K562 (cell line): Measurements from ENCODE around the gene FAF2. TPM values are rescaled to one million over a fixed set of nuclear protein-coding genes. Genes with fewer than 3 reads are reported as not detected.

Source experiments
- CREB1 ChIP-seq, 2 experiments: sonication (generic) in 1 of 2; formaldehyde crosslinking in 1 of 2; IDR thresholded peaks; 2 replicates each; pipeline versions ENCODE4 v1.6.1 to v1.8.0; 2012 to 2022; ENCODE audit warnings: inconsistent platforms in 1 of 2, mild to moderate bottlenecking in 1 of 2, missing genetic modification reagents in 1 of 2, moderate library complexity in 1 of 2
- ELF1 ChIP-seq: fragments of 200-800 bp; sonication (Bioruptor generic); IDR thresholded peaks from 2 replicates; pipeline ENCODE4 v1.6.1; 2016; ENCODE audit warnings: missing genetic modification characterization, missing compliant biosample characterization
- FUS ChIP-seq: fragments of 200-400 bp; formaldehyde crosslinking; optimal IDR thresholded peaks from 2 replicates; pipeline ENCODE3; 2017; ENCODE audit warnings: low read depth, low read length
- GTF2F1 ChIP-seq: IDR thresholded peaks from 2 replicates; pipeline ENCODE4 v1.6.1; 2011; ENCODE audit warnings: low read depth, low read length, improper control_type of control experiment
- KDM5B ChIP-seq: fragments of 200-600 bp; sonication (generic); IDR thresholded peaks from 2 replicates; pipeline ENCODE4 v1.6.1; 2012; ENCODE audit warnings: low read depth, mild to moderate bottlenecking, moderate library complexity, low read length, control low read depth, inconsistent platforms; ENCODE audit not compliant: insufficient replicate concordance
- KLF1 ChIP-seq: fragments of 450-650 bp; IDR thresholded peaks from 2 replicates; pipeline ENCODE4 v1.6.1; 2016; ENCODE audit warnings: missing genetic modification characterization, missing compliant biosample characterization
- MIER1 ChIP-seq: fragments of 450-650 bp; IDR thresholded peaks from 2 replicates; pipeline ENCODE4 v1.6.1; 2016; ENCODE audit warnings: antibody characterized with exemption, mild to moderate bottlenecking, low read depth
- MXD1 ChIP-seq: fragments of 250-450 bp; sonication (Bioruptor Pico); IDR thresholded peaks from 2 replicates; pipeline ENCODE4 v1.8.0; 2021; ENCODE audit warnings: borderline replicate concordance, mild to moderate bottlenecking, moderate library complexity; ENCODE audit not compliant: poor library complexity, severe bottlenecking
- NELFE ChIP-seq: IDR thresholded peaks from 2 replicates; pipeline ENCODE4 v1.6.1; 2011; ENCODE audit warnings: mild to moderate bottlenecking; ENCODE audit not compliant: insufficient read depth, insufficient read length
- NUFIP1 ChIP-seq: fragments of 450-650 bp; IDR thresholded peaks from 2 replicates; pipeline ENCODE4 v1.6.1; 2018; ENCODE audit not compliant: partially characterized antibody
- PHB2 ChIP-seq: fragments of 450-650 bp; IDR thresholded peaks from 2 replicates; pipeline ENCODE4 v1.6.1; 2017; ENCODE audit warnings: low read depth
- TEAD2 ChIP-seq: fragments of 450-650 bp; IDR thresholded peaks from 2 replicates; pipeline ENCODE4 v1.6.1; 2016; ENCODE audit warnings: missing genetic modification characterization, control low read depth, missing compliant biosample characterization
- THRA ChIP-seq: fragments of 450-650 bp; IDR thresholded peaks from 2 replicates; pipeline ENCODE4 v1.6.1; 2017; ENCODE audit warnings: mild to moderate bottlenecking, moderate library complexity
- ZNF217 ChIP-seq: sonication (generic); formaldehyde crosslinking; IDR thresholded peaks from 2 replicates; pipeline ENCODE4 v1.8.0; 2022; ENCODE audit warnings: mild to moderate bottlenecking, missing genetic modification reagents
- ZNF280A ChIP-seq: fragments of 450-650 bp; IDR thresholded peaks from 2 replicates; pipeline ENCODE4 v1.6.1; 2018; ENCODE audit warnings: mild to moderate bottlenecking, low read depth; ENCODE audit not compliant: partially characterized antibody
- ZNF398 ChIP-seq: fragments of 250-450 bp; sonication (Bioruptor Pico); IDR thresholded peaks from 2 replicates; pipeline ENCODE4 v1.8.0; 2021; ENCODE audit warnings: moderate library complexity, mild to moderate bottlenecking, inconsistent platforms
- ZNF707 ChIP-seq: fragments of 250-450 bp; sonication (Bioruptor Pico); conservative IDR thresholded peaks from 2 replicates; pipeline ENCODE4 v1.8.0; 2022; ENCODE audit warnings: inconsistent platforms, mild to moderate bottlenecking, moderate library complexity
- ZNF778 ChIP-seq: fragments of 450-650 bp; formaldehyde crosslinking; IDR thresholded peaks from 2 replicates; pipeline ENCODE4 v1.4.0; 2020; ENCODE audit warnings: mild to moderate bottlenecking, moderate library complexity
- polyA plus RNA-seq, 8 experiments: library from polyadenylated mRNA; depleted of rRNA in 4 of 8; stranded (reverse) in 5 of 8; unstranded in 3 of 8; fragments of >200 nt; fragmentation: Nextera tagmentation in 2 of 8; fragmentation: Illumina TruSeq in 1 of 8; extraction: Ambion mirVana in 2 of 8; extraction: Trizol in 1 of 8; gene quantifications; 2 replicates each; pipeline versions ENCODE4 v1.2.1 to v1.2.3, GENCODE V29; 2011 to 2014; ENCODE audit warnings: inconsistent platforms in 1 of 8, missing spikeins in 1 of 8
- total RNA-seq, 7 experiments: library from RNA; depleted of rRNA in 6 of 7; stranded (reverse); fragments of >200 nt in 6 of 7; fragmentation: Illumina TruSeq in 2 of 7; extraction: Trizol in 2 of 7; gene quantifications; 2 replicates each; pipeline versions ENCODE4 v1.2.1 to v1.2.3, GENCODE V29; 2011 to 2021; ENCODE audit warnings: low replicate concordance in 1 of 7
- TF ChIP-seq, protein P1 (sequence below): fragments of 450-650 bp; formaldehyde crosslinking; IDR thresholded peaks from 2 replicates; pipeline ENCODE4 v1.4.0; 2020; ENCODE audit warnings: mild to moderate bottlenecking, moderate library complexity
- TF ChIP-seq, protein P2 (sequence below): fragments of 200-800 bp; sonication (Bioruptor generic); IDR thresholded peaks from 2 replicates; pipeline ENCODE4 v1.6.1; 2017; ENCODE audit warnings: missing genetic modification characterization, missing compliant biosample characterization

The FAF2 gene
- total and polyA plus RNA-seq, 9 of the 15 experiments (the other 6 are each of a cell fraction or from before 2014, with no cell fraction given), result 25.0 to 44.6 (median 36.1) TPM

- TF ChIP-seq CREB1 (IDR thresholded peaks at IDR 0.05) (peak; percentile 79), CREB1 (CRISPR knock-in tag; IDR thresholded peaks at IDR 0.05) (no peak; the same call in 1 of the 2 replicates), ZNF778 (CRISPR knock-in tag) (no peak), ELF1 (tag) (peak; percentile 81), FUS (no peak), NELFE (no peak), TEAD2 (tag) (no peak), KLF1 (tag) (no peak), MXD1 (CRISPR knock-in tag) (no peak), MIER1 (no peak), PHB2 (no peak), GTF2F1 (no peak), THRA (no peak), ZNF280A (no peak), ZNF217 (no peak), ZNF707 (CRISPR knock-in tag) (no peak), KDM5B (peak; percentile 71), NUFIP1 (no peak), ZNF398 (CRISPR knock-in tag) (no peak)
- TF ChIP-seq, protein P1, sequence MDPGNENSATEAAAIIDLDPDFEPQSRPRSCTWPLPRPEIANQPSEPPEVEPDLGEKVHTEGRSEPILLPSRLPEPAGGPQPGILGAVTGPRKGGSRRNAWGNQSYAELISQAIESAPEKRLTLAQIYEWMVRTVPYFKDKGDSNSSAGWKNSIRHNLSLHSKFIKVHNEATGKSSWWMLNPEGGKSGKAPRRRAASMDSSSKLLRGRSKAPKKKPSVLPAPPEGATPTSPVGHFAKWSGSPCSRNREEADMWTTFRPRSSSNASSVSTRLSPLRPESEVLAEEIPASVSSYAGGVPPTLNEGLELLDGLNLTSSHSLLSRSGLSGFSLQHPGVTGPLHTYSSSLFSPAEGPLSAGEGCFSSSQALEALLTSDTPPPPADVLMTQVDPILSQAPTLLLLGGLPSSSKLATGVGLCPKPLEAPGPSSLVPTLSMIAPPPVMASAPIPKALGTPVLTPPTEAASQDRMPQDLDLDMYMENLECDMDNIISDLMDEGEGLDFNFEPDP (CRISPR knock-in tag), result no peak
- TF ChIP-seq, protein P2, sequence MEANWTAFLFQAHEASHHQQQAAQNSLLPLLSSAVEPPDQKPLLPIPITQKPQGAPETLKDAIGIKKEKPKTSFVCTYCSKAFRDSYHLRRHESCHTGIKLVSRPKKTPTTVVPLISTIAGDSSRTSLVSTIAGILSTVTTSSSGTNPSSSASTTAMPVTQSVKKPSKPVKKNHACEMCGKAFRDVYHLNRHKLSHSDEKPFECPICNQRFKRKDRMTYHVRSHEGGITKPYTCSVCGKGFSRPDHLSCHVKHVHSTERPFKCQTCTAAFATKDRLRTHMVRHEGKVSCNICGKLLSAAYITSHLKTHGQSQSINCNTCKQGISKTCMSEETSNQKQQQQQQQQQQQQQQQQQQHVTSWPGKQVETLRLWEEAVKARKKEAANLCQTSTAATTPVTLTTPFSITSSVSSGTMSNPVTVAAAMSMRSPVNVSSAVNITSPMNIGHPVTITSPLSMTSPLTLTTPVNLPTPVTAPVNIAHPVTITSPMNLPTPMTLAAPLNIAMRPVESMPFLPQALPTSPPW, result peak; percentile 100
Measured at GRCh38 chr5:176447978-176448608, at the start of gene FAF2 (continued).
